Keratinocyte (primary cell): Measurements from ENCODE around the gene IRF9. TPM values are rescaled to one million over a fixed set of nuclear protein-coding genes. Genes with fewer than 3 reads are reported as not detected.

Experiments used
- DNase-seq: peaks from one replicate; pipeline ENCODE4 v3.0.0-alpha.2; 2011; ENCODE audit warnings: low read depth, missing footprints, low spot score
- FAIRE-seq: peaks from 2 replicates; lab custom pipeline; 2011; peaks lifted over from hg19 to GRCh38; lab: Jason Lieb, UNC
- H2AFZ ChIP-seq: 2 replicates; pipeline ENCODE4 v1.6.0; 2012; ENCODE audit warnings: low read length, control low read depth, inconsistent platforms; ENCODE audit not compliant: control insufficient read depth
- H3K27ac ChIP-seq: 2 replicates; pipeline ENCODE4 v1.5.1; 2011; ENCODE audit warnings: low read length; ENCODE audit not compliant: control insufficient read depth, insufficient read depth
- H3K27me3 ChIP-seq: 3 replicates; pipeline ENCODE4 v1.6.0; 2011; ENCODE audit warnings: low read length; ENCODE audit not compliant: control insufficient read depth, insufficient read depth; ENCODE audit errors: extremely low read depth
- H3K36me3 ChIP-seq, 2 experiments: 2 replicates in 1 of 2; 3 replicates in 1 of 2; pipeline ENCODE4 v1.5.1; 2011; ENCODE audit warnings: low read length in 2 of 2, mild to moderate bottlenecking in 1 of 2; ENCODE audit not compliant: control insufficient read depth in 2 of 2, insufficient read depth in 2 of 2; ENCODE audit errors: extremely low read depth in 1 of 2
- H3K4me1 ChIP-seq: 3 replicates; pipeline ENCODE4 v1.5.1; 2011; ENCODE audit warnings: low read length; ENCODE audit not compliant: control insufficient read depth, insufficient read depth; ENCODE audit errors: extremely low read depth
- H3K4me2 ChIP-seq: 3 replicates; pipeline ENCODE4 v1.6.0; 2011; ENCODE audit warnings: low read depth, low read length; ENCODE audit not compliant: control insufficient read depth, insufficient read depth; ENCODE audit errors: extremely low read depth
- H3K4me3 ChIP-seq, 3 experiments: fragments of 200-600 bp in 1 of 3; sonication (generic) in 1 of 3; 2 replicates in 2 of 3; 3 replicates in 1 of 3; pipeline ENCODE4 v1.5.1; 2011 to 2016; ENCODE audit warnings: low read length in 3 of 3, mild to moderate bottlenecking in 3 of 3, control low read depth in 2 of 3, inconsistent platforms in 1 of 3, low read depth in 1 of 3, mixed read lengths in 1 of 3, mixed run types in 1 of 3, moderate library complexity in 1 of 3; ENCODE audit not compliant: control insufficient read depth in 2 of 3, insufficient read depth in 2 of 3; ENCODE audit errors: extremely low read depth in 1 of 3
- H3K79me2 ChIP-seq: 2 replicates; pipeline ENCODE4 v1.6.0; 2012; ENCODE audit warnings: low read length; ENCODE audit not compliant: control insufficient read depth, insufficient read depth
- H3K9ac ChIP-seq: 3 replicates; pipeline ENCODE4 v1.6.0; 2011; ENCODE audit warnings: low read length; ENCODE audit not compliant: control insufficient read depth, insufficient read depth; ENCODE audit errors: extremely low read depth
- H3K9me1 ChIP-seq: 3 replicates; pipeline ENCODE4 v1.6.0; 2011; ENCODE audit warnings: low read length; ENCODE audit not compliant: control insufficient read depth, insufficient read depth; ENCODE audit errors: extremely low read depth
- H3K9me3 ChIP-seq: 2 replicates; pipeline ENCODE4 v1.5.1; 2012; ENCODE audit warnings: low read depth, low read length; ENCODE audit not compliant: control insufficient read depth
- H4K20me1 ChIP-seq: 3 replicates; pipeline ENCODE4 v1.6.0; 2011; ENCODE audit warnings: low read length; ENCODE audit not compliant: control insufficient read depth, insufficient read depth; ENCODE audit errors: extremely low read depth
- EZH2 ChIP-seq: IDR thresholded peaks from one replicate; pipeline ENCODE4 v1.6.1; 2012; ENCODE audit warnings: inconsistent platforms, mild to moderate bottlenecking, low read length, moderate library complexity
- dilution Hi-C: fragments of 300-500 bp; cut with MboI; formaldehyde crosslinking; loops from one replicate; pipeline ENCODE4 v1.7.0; 2020; ENCODE audit warnings: low sequenced_read_pairs; ENCODE audit not compliant: extremely low pct_ligation_motif_present
- polyA plus RNA-seq, 5 experiments: library from polyadenylated mRNA; depleted of rRNA in 3 of 5; stranded (reverse) in 3 of 5; stranded (forward) in 1 of 5; unstranded in 1 of 5; fragments of >200 nt; gene quantifications; 1 replicate in 1 of 5; 2 replicates in 3 of 5; 3 replicates in 1 of 5; pipeline versions ENCODE4 v1.2.1 to v1.2.3, GENCODE V29; 2011 to 2012; ENCODE audit warnings: missing spikeins in 2 of 5, low read depth in 1 of 5, low replicate concordance in 1 of 5
- TF ChIP-seq, protein P1 (sequence below), 3 experiments: IDR thresholded peaks in 1 of 3; conservative IDR thresholded peaks in 1 of 3; optimal IDR thresholded peaks in 1 of 3; 2 replicates in 2 of 3; 3 replicates in 1 of 3; pipeline versions ENCODE3 to v1.5.1; 2011; ENCODE audit warnings: low read length in 3 of 3, mild to moderate bottlenecking in 3 of 3, moderate library complexity in 2 of 3, control low read depth in 1 of 3, inconsistent platforms in 1 of 3; ENCODE audit not compliant: insufficient read depth in 2 of 3; ENCODE audit errors: extremely low read depth in 1 of 3

The IRF9 gene
- polyA plus RNA-seq, 1 donor (not counting 4 experiments of a cell fraction or from before 2014, with no cell fraction given) = 117 TPM

DNA sequence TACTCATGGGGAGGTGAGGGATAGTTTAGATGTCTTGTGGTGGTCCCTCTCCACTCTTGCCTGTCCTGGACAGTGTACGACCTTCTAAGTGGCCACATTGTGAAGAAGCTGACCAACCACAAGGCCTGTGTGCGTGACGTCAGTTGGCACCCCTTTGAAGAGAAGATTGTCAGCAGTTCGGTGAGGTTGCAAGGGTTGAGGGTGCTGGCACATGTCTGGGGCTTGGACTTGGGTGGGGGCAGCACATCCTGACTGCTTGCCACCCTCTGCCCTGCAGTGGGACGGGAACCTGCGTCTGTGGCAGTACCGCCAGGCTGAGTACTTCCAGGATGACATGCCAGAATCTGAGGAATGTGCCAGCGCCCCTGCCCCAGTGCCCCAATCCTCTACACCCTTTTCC, 38.2 kb upstream of the IRF9 start:
- no peak for TF ChIP-seq EZH2
- TF ChIP-seq, protein P1, sequence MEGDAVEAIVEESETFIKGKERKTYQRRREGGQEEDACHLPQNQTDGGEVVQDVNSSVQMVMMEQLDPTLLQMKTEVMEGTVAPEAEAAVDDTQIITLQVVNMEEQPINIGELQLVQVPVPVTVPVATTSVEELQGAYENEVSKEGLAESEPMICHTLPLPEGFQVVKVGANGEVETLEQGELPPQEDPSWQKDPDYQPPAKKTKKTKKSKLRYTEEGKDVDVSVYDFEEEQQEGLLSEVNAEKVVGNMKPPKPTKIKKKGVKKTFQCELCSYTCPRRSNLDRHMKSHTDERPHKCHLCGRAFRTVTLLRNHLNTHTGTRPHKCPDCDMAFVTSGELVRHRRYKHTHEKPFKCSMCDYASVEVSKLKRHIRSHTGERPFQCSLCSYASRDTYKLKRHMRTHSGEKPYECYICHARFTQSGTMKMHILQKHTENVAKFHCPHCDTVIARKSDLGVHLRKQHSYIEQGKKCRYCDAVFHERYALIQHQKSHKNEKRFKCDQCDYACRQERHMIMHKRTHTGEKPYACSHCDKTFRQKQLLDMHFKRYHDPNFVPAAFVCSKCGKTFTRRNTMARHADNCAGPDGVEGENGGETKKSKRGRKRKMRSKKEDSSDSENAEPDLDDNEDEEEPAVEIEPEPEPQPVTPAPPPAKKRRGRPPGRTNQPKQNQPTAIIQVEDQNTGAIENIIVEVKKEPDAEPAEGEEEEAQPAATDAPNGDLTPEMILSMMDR (optimal IDR thresholded peaks at IDR 0.05 in 1 of 3, IDR thresholded peaks at IDR 0.05 in 1 of 3, conservative IDR thresholded peaks at IDR 0.05 in 1 of 3; ENCODE audit: extremely low read depth in 1 of 3, insufficient read depth in 2 of 3, low read length in 3 of 3) = no peak
- no peak for DNase-seq
- H3K9ac ChIP-seq = no peak overlapping the region
- no peak overlapping the region for H3K4me3 ChIP-seq
- no peaks in the 10 kb centered on the region for H3K9me3 ChIP-seq
- no peak for FAIRE-seq
- H3K4me2 ChIP-seq = no peak overlapping the region
- H3K79me2 ChIP-seq = no peaks in the 10 kb centered on the region
- no peaks in the 10 kb centered on the region for H4K20me1 ChIP-seq
- no peaks in the 10 kb centered on the region for H3K27me3 ChIP-seq
- H3K4me1 ChIP-seq = no peaks in the 10 kb centered on the region
- H3K27ac ChIP-seq = no peak overlapping the region
- dilution Hi-C loops = no loop called here
- no peaks in the 10 kb centered on the region for H3K9me1 ChIP-seq
- no peak overlapping the region for H2AFZ ChIP-seq
- peaks cover 24 to 30% of the 10 kb centered on the region in 2 experiments for H3K36me3 ChIP-seq

DNA sequence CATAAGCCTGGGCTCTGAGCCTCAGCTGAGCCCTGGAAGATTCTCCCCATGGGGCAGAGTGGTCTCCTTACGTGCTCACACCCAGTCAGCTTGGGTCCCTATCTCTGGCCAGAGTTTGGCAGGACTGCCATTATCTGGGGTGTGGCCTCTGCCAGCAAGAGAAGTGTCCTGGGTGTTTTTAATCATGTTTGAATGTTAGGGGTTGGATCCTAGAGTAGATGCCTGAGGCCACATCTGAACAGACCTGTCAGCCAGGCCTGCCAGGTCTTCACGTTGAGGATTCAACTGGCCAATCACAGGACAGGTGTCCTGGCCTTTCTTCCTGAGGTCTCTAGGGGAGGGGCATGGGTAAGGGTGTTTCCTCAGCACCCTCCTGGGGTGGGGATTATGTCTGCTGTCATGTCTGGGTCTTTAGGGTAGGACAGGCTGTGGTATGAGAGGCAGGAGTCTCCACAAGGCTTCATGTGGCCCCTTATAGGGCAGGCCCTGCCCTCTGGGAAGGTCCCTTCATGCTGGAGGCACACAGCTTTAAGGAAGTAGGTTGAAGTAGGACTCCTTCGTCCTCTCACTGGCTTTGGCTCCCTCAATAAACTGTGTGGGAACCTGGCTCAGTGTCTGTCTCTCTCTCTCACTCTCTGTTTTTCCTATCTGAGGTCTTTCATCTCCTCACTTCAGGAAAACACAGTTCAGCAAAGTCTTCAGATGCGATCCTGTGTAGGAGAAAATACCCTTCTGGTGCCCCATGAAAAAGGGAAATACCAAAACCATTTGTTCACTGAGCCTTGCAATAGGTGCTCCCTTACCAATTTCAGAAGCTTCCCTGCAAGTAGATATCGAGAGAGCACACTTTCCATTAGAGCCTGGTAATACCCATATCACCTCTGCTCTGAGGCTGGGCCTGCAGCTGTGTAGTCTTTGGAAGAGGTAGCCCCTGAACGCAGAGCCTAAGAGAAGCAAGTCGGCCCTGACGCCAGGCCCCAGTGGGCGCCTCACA, 37.3 kb upstream of the IRF9 start:
- no peak overlapping the region for H2AFZ ChIP-seq
- no peaks in the 10 kb centered on the region for H3K27me3 ChIP-seq
- H3K79me2 ChIP-seq = no peaks in the 10 kb centered on the region
- no peaks in the 10 kb centered on the region for H3K4me1 ChIP-seq
- H3K36me3 ChIP-seq = peaks cover 22% of the 10 kb centered on the region in 2 experiments
- DNase-seq (no peak), FAIRE-seq (no peak)
- no peaks in the 10 kb centered on the region for H3K9me3 ChIP-seq
- no peaks in the 10 kb centered on the region for H4K20me1 ChIP-seq
- H3K27ac ChIP-seq = no peak overlapping the region
- TF ChIP-seq, protein P1 (optimal IDR thresholded peaks at IDR 0.05 in 1 of 3, IDR thresholded peaks at IDR 0.05 in 1 of 3, conservative IDR thresholded peaks at IDR 0.05 in 1 of 3; ENCODE audit: extremely low read depth in 1 of 3, insufficient read depth in 2 of 3, low read length in 3 of 3) = no peak
- no peak for TF ChIP-seq EZH2
- H3K9ac ChIP-seq = no peak overlapping the region
- dilution Hi-C loops = no loop called here
- no peaks in the 10 kb centered on the region for H3K9me1 ChIP-seq
- no peak overlapping the region for H3K4me3 ChIP-seq
- no peak overlapping the region for H3K4me2 ChIP-seq
